ENCODE results near the gene PRM1. TPM values are rescaled to one million over a fixed set of nuclear protein-coding genes. Genes with fewer than 3 reads are reported as not detected.

PRM1 gene
- total RNA-seq, 2 experiments from 2014 or later: not detected

GRCh38 chr16:11239644-11240632, 41.2 kb downstream of the PRM1 start:
- no peaks in the 10 kb centered on the region for H3K36me3 Mint-ChIP-seq (ENCODE audit: low read depth)
- H3K27me3 Mint-ChIP-seq: no peaks in the 10 kb centered on the region
- peaks cover 28% of the 10 kb centered on the region for H3K4me1 Mint-ChIP-seq
- H3K27ac Mint-ChIP-seq: no peak overlapping the region
- H3K4me3 Mint-ChIP-seq: peak overlapping the region; percentile 11
- H3K9me3 Mint-ChIP-seq: no peaks in the 10 kb centered on the region
- DNase-seq: no peak
- CTCF ChIA-PET: interaction anchor here (0.8 to 1.2 kb wide), 3 partner anchors 13 to 269 kb away, joined by 3 to 5 read pairs (median 4); no protein-coding TSS in a partner anchor
- POLR2A ChIA-PET: interaction anchor here (1.8 to 15.7 kb wide), 4 partner anchors 14 to 188 kb away, joined by 6 to 302 read pairs (median 19); partner anchors contain the start of gene SOCS1

DNA sequence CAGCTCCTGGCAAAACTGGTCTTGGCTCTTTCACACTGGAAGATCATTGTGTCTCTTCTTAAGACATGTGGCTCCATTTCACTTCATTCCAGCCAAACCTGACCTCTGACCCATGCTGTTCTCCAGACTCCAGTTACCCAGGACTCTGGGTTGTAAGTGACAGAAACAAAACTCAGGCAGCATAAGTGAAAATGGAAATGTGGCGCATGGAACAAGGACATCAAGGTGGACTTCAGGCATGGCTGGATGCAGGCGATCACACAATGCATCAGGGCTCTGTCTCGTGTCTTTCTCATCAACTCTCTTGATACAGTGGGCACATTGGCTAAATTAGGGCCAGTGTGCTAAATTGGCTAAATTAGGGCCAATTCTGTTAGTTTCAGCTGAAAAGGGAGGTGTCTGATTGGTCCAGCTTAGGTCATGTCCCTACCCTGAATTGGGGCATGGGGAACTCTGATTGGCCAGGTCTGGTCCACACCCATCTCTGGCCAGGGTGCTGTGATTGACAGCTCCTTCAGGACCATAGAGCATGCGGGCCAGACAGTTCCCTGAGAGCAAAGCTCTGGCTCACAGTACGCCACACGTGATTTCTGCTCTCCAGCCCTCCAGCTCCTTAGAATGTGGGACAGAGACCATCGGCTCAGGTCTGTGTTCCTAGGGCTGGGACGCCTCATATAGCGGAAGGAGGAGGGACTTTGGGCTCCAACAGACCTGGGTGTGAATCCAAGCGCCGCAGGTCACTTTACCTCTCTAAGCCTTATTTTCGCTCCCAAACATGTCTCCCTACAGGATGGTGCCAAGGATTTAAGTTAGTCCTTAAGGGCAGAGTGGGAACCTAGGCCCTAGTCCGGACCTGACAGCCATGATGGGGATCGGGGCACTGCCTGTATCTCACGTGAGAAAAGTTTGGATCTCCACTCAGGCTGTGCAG, 42.6 kb downstream of the PRM1 start:
- H3K9me3 Mint-ChIP-seq: no peaks in the 10 kb centered on the region
- H3K4me3 Mint-ChIP-seq: no peak overlapping the region
- H3K27me3 Mint-ChIP-seq: no peaks in the 10 kb centered on the region
- peak overlapping the region; percentile 2 for H3K27ac Mint-ChIP-seq
- no peak for DNase-seq
- POLR2A ChIA-PET: interaction anchor here (0.6 to 15.7 kb wide), 4 partner anchors 13 to 273 kb away, joined by 3 to 302 read pairs (median 16); partner anchors contain the start of gene SOCS1
- CTCF ChIA-PET: interaction anchor here (1.6 kb wide), 1 partner anchor 118 kb away, joined by 3 read pairs; no protein-coding TSS in a partner anchor
- H3K36me3 Mint-ChIP-seq (ENCODE audit: low read depth): no peaks in the 10 kb centered on the region
- H3K4me1 Mint-ChIP-seq: peaks cover 40% of the 10 kb centered on the region

DNA sequence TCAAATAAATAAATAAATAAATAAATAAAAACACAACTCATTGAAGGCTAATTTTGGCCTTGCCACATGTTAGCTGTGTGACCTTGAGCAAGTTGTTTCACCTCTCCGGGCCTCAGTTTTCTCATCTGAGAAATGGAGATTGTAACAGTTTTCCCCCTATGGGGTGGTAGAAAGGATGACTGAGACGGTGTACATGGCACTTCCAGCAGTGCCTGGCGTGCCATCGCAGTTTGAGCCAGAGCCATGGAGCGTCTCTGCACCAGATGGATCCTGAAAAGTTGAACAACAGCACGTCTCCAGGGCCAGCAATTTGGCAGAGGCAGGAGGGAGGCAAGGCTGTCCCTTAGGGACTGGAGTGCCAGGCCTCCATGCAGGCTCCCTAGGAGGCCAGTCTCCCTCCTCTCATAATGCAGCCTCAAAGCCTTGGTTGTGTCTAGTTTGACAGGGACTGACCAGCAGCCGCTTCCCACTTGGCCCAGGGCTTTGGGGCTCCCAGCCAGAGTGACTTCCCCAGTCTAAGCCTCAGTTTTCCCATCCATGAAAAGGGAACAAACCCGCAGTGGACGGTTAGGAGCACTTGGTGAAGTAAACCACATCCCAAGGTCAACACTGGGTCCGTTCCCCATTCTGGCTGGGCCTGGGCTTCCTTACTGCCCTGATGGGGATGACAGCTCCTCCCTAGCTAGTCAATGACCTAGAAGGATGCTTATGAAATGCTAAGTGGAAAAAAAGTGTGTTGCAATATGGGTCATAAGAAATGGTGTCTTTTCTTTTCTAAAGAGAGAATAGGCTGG, 44.5 kb downstream of the PRM1 start:
- peaks cover 57% of the 10 kb centered on the region for H3K4me1 Mint-ChIP-seq
- H3K9me3 Mint-ChIP-seq: no peaks in the 10 kb centered on the region
- no peak overlapping the region for H3K4me3 Mint-ChIP-seq
- ChIA-PET POLR2A (interaction anchor here (1.1 to 15.7 kb wide), 5 partner anchors 9 to 184 kb away, joined by 3 to 302 read pairs (median 7); partner anchors contain the start of gene SOCS1), CTCF (no interaction called here)
- DNase-seq: no peak
- no peaks in the 10 kb centered on the region for H3K36me3 Mint-ChIP-seq (ENCODE audit: low read depth)
- H3K27me3 Mint-ChIP-seq: no peaks in the 10 kb centered on the region
- no peak overlapping the region for H3K27ac Mint-ChIP-seq

DNA sequence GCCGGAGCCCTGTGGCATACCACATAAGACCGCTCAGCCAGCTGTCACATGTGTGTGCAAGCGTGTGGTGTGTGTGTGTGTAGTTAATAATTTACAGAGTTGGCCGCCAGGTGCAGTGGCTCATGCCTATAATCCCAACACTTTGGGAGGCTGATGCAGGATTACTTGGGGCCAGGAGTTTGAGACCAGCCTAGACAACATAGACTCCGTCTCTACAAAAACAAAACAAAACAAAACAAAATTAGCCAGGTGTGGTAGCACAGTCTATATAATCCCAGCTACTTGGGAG, 45.5 kb downstream of the PRM1 start:
- no peaks in the 10 kb centered on the region for H3K36me3 Mint-ChIP-seq (ENCODE audit: low read depth)
- no peaks in the 10 kb centered on the region for H3K9me3 Mint-ChIP-seq
- ChIA-PET POLR2A (interaction anchor here (1.1 to 15.7 kb wide), 5 partner anchors 10 to 183 kb away, joined by 3 to 302 read pairs (median 28); partner anchors contain the start of gene SOCS1), CTCF (no interaction called here)
- no peak for DNase-seq
- peaks cover 67% of the 10 kb centered on the region for H3K4me1 Mint-ChIP-seq
- H3K27me3 Mint-ChIP-seq: no peaks in the 10 kb centered on the region
- H3K4me3 Mint-ChIP-seq: no peak overlapping the region
- H3K27ac Mint-ChIP-seq: peak overlapping the region; percentile 76

DNA sequence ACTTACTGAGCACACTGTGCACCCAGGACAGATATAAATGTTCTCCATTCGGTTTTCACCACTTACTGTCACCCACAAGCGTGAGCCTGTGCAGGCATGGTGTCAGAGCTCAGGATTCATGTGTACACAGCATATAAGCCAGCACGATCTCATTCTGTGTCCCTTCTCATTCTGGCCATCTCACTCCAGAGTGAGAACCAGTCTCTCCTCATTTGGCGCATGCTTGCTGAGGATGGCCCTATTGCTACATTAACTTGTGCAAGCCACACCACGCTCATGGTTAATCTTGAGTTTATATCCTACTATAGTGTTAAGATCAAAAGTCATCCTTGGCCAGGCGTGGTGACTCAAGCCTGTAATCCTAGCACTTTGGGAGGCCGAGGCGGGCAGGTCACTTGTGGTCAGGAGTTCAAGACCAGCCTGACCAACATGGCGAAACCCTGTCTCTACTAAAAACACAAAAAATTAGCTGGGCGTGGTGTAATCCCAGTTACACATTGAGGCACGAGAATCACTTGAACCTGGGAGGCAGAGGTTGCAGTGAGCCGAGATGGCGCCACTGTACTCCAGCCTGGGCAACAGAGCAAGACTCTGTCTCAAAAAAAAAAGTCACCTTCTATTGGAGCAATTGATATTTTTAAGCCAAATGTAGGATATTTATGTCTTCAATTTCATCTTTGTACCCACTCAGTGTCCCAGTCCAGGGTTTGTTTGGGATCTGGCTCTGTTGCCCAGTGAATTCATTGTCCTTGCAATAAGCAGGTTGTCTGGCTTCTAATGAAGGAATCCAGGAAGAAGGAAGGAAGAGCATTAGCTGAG, 46.0 kb downstream of the PRM1 start:
- H3K4me3 Mint-ChIP-seq: no peak overlapping the region
- no peak for DNase-seq
- CTCF ChIA-PET: interaction anchor here (0.9 to 3.1 kb wide), 4 partner anchors 11 to 264 kb away, joined by 3 to 23 read pairs (median 4); partner anchors contain the start of gene SOCS1
- H3K4me1 Mint-ChIP-seq: peaks cover 71% of the 10 kb centered on the region
- H3K9me3 Mint-ChIP-seq: no peaks in the 10 kb centered on the region
- POLR2A ChIA-PET: interaction anchor here (0.7 to 15.7 kb wide), 9 partner anchors 11 to 270 kb away, joined by 3 to 302 read pairs (median 5); partner anchors contain the start of gene SOCS1
- H3K27ac Mint-ChIP-seq: peak overlapping the region; percentile 76
- H3K36me3 Mint-ChIP-seq (ENCODE audit: low read depth): no peaks in the 10 kb centered on the region
- no peaks in the 10 kb centered on the region for H3K27me3 Mint-ChIP-seq

GRCh38 chr16:11233727-11234376, 47.3 kb downstream of the PRM1 start:
- CTCF ChIA-PET: interaction anchor here (0.7 to 3.1 kb wide), 16 partner anchors 10 to 270 kb away, joined by 3 to 23 read pairs (median 5); partner anchors contain the start of gene SOCS1
- POLR2A ChIA-PET: interaction anchor here (0.7 to 15.7 kb wide), 26 partner anchors 8 to 269 kb away, joined by 3 to 302 read pairs (median 5); partner anchors contain the start of gene SOCS1
- Mint-ChIP-seq H3K36me3 (ENCODE audit: low read depth) (no peaks in the 10 kb centered on the region), H3K9me3 (no peaks in the 10 kb centered on the region), H3K27ac (peak overlapping the region; percentile 98), H3K27me3 (no peaks in the 10 kb centered on the region), H3K4me1 (peaks cover 83% of the 10 kb centered on the region), H3K4me3 (peak overlapping the region; percentile 66)
- DNase-seq: peak; percentile 82

GRCh38 chr16:11232852-11233726, 48.0 kb downstream of the PRM1 start:
- Mint-ChIP-seq H3K27me3 (no peaks in the 10 kb centered on the region), H3K4me1 (peaks cover 86% of the 10 kb centered on the region), H3K4me3 (peak overlapping the region; percentile 66), H3K27ac (peak overlapping the region; percentile 98), H3K9me3 (no peaks in the 10 kb centered on the region), H3K36me3 (ENCODE audit: low read depth) (no peaks in the 10 kb centered on the region)
- CTCF ChIA-PET: interaction anchor here (0.7 to 3.1 kb wide), 17 partner anchors 9 to 269 kb away, joined by 3 to 23 read pairs (median 5); partner anchors contain the start of gene SOCS1
- peak; percentile 95 for DNase-seq
- POLR2A ChIA-PET: interaction anchor here (0.7 to 15.7 kb wide), 28 partner anchors 9 to 268 kb away, joined by 3 to 302 read pairs (median 5); partner anchors contain the start of gene SOCS1

- Mint-ChIP-seq H3K9me3 (no peaks in the 10 kb centered on the region), H3K27me3 (no peaks in the 10 kb centered on the region), H3K36me3 (ENCODE audit: low read depth) (no peaks in the 10 kb centered on the region), H3K4me3 (peak overlapping the region; percentile 66), H3K27ac (peak overlapping the region; percentile 98), H3K4me1 (peaks cover 87% of the 10 kb centered on the region)
- CTCF ChIA-PET: interaction anchor here (0.8 to 3.1 kb wide), 8 partner anchors 9 to 268 kb away, joined by 4 to 23 read pairs (median 6); partner anchors contain the start of gene SOCS1
- POLR2A ChIA-PET: interaction anchor here (0.9 to 15.7 kb wide), 17 partner anchors 8 to 267 kb away, joined by 3 to 302 read pairs (median 8); partner anchors contain the start of gene SOCS1
- DNase-seq: no peak
Measured at GRCh38 chr16:11232302-11232851, 48.8 kb downstream of the PRM1 start.

DNA sequence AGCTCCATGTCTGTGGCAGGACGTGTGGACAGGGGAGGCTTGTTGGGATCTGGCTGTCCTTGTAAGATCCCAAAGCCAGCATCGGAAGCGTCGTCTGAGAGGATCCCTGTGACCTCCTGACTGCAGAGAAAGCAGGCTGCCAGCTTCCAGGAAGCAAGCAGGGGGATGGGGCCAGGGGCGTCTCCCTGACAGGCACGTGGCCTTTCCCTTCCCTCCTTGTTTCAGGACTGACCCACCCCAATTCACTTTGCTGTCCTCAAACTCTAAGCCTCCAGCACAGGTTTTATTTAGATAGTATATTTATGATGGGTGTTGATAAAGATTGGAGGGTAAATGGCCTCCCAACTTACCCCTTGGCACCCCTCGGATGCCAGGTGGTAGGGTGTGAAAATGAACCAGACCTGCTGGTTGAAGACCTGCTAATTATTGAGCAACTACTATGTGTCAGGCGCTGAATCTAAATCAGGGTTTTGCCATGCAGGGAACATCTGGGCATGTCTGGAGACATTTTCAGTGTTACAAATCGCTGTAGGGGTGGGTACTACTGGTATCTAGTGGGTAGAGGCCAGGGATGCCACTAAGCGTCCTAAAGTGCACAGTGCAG, 49.7 kb downstream of the PRM1 start:
- Mint-ChIP-seq H3K27me3 (no peaks in the 10 kb centered on the region), H3K9me3 (no peaks in the 10 kb centered on the region), H3K4me1 (peaks cover 83% of the 10 kb centered on the region), H3K4me3 (no peak overlapping the region), H3K27ac (peak overlapping the region; percentile 85), H3K36me3 (ENCODE audit: low read depth) (no peaks in the 10 kb centered on the region)
- ChIA-PET POLR2A (interaction anchor here (1.0 to 15.7 kb wide), 4 partner anchors 23 to 267 kb away, joined by 3 to 302 read pairs (median 22); partner anchors contain the start of gene SOCS1), CTCF (no interaction called here)
- no peak for DNase-seq

Measured in activated CD4-positive, alpha-beta memory T cell treated with anti-CD3 and anti-CD28 coated beads, Interleukin-2, amount 10 ng/mL, durations not matched to agents 7 days and 5 days (primary cell).